ENCODE measurements around the gene TMBIM4. TPM values are rescaled to one million over a fixed set of nuclear protein-coding genes. Genes with fewer than 3 reads are reported as not detected.

Gene TMBIM4
- total RNA-seq, 2 donors from 2014 or later: 107 to 139 TPM

- Histone ChIP-seq H3K9me3 (no peaks in the 10 kb centered on the region), H3K36me3 (no peaks in the 10 kb centered on the region), H3K4me3 (no peak overlapping the region), H3K4me1 (no peaks in the 10 kb centered on the region), H3K27me3 (no peaks in the 10 kb centered on the region), H3K27ac (no peak overlapping the region)
- no peak for TF ChIP-seq CTCF (IDR thresholded peaks at IDR 0.05)
- DNase-seq (ENCODE audit: low spot score): no peak
Observed at GRCh38 chr12:66111605-66112004, 58.2 kb downstream of the TMBIM4 start.

GRCh38 chr12:66109056-66109455, 60.7 kb downstream of the TMBIM4 start:
- H3K27ac ChIP-seq: no peak overlapping the region
- H3K4me3 ChIP-seq: no peak overlapping the region
- no peaks in the 10 kb centered on the region for H3K36me3 ChIP-seq
- no peak for DNase-seq (ENCODE audit: low spot score)
- H3K27me3 ChIP-seq: no peaks in the 10 kb centered on the region
- H3K4me1 ChIP-seq: no peaks in the 10 kb centered on the region
- no peaks in the 10 kb centered on the region for H3K9me3 ChIP-seq
- no peak for TF ChIP-seq CTCF (IDR thresholded peaks at IDR 0.05)

- Histone ChIP-seq H3K9me3 (no peaks in the 10 kb centered on the region), H3K36me3 (no peaks in the 10 kb centered on the region)
- no peak for TF ChIP-seq CTCF (IDR thresholded peaks at IDR 0.05)
Observed at GRCh38 chr12:66108386-66108785, 61.4 kb downstream of the TMBIM4 start.

GRCh38 chr12:66107451-66107915, 62.3 kb downstream of the TMBIM4 start:
- no peaks in the 10 kb centered on the region for H3K27me3 ChIP-seq
- no peaks in the 10 kb centered on the region for H3K36me3 ChIP-seq
- H3K9me3 ChIP-seq: no peaks in the 10 kb centered on the region
- H3K4me1 ChIP-seq: no peaks in the 10 kb centered on the region
- peak; percentile 47 to 93 for TF ChIP-seq CTCF (IDR thresholded peaks at IDR 0.05)
- DNase-seq (ENCODE audit: low spot score): peak; percentile 61
- no peak overlapping the region for H3K4me3 ChIP-seq
- no peak overlapping the region for H3K27ac ChIP-seq

More at GRCh38 chr12:66108386-66108785, 61.4 kb downstream of the TMBIM4 start:
- H3K4me1 ChIP-seq: no peaks in the 10 kb centered on the region
- DNase-seq (ENCODE audit: low spot score): no peak
- H3K4me3 ChIP-seq: no peak overlapping the region
- no peaks in the 10 kb centered on the region for H3K27me3 ChIP-seq
- H3K27ac ChIP-seq: no peak overlapping the region

- TF ChIP-seq CTCF (IDR thresholded peaks at IDR 0.05): no peak
- H3K4me1 ChIP-seq: no peaks in the 10 kb centered on the region
Observed at GRCh38 chr12:66103016-66103913, 66.5 kb downstream of the TMBIM4 start.

More at GRCh38 chr12:66103016-66103913, 66.5 kb downstream of the TMBIM4 start:
- Histone ChIP-seq H3K4me3 (no peak overlapping the region), H3K27ac (no peak overlapping the region), H3K9me3 (no peaks in the 10 kb centered on the region), H3K36me3 (no peaks in the 10 kb centered on the region), H3K27me3 (no peaks in the 10 kb centered on the region)
- no peak for DNase-seq (ENCODE audit: low spot score)

Measured in right atrium auricular region (tissue), 2 donors.